Heart left ventricle (tissue), 16 donors: Measurements from ENCODE around the gene DAP. TPM values are rescaled to one million over a fixed set of nuclear protein-coding genes. Genes with fewer than 3 reads are reported as not detected.

Experiments
- ATAC-seq, 4 donors: fragments of 200-7000 bp; cut with Tn5 transposase; one replicate each; pipeline ENCODE4 v1.9.1; 2020 to 2022; ENCODE audit warnings: moderate library complexity in 4 of 4, mild to moderate bottlenecking in 3 of 4, moderate number of reproducible peaks in 1 of 4
- DNase-seq, 5 donors: peaks; one replicate each; pipeline ENCODE4 v3.0.0-alpha.2; 2020
- H3K27ac ChIP-seq, 12 donors: fragments of 200-600 bp; sonication (generic) in 4 of 12; one replicate each; pipeline versions ENCODE4 v1.5.0 to v1.8.0; 2016 to 2022; ENCODE audit warnings: mild to moderate bottlenecking in 2 of 12
- H3K27me3 ChIP-seq, 9 donors: fragments of 200-600 bp; sonication (generic) in 2 of 9; one replicate each; pipeline versions ENCODE4 v1.5.1 to v1.8.0; 2016 to 2022; ENCODE audit warnings: mild to moderate bottlenecking in 3 of 9
- H3K36me3 ChIP-seq, 9 donors: fragments of 200-600 bp; sonication (generic) in 2 of 9; one replicate each; pipeline versions ENCODE4 v1.5.0 to v1.8.0; 2018 to 2022; ENCODE audit warnings: mild to moderate bottlenecking in 2 of 9
- H3K4me1 ChIP-seq, 12 donors: fragments of 200-600 bp; sonication (generic) in 4 of 12; one replicate each; pipeline versions ENCODE4 v1.5.0 to v1.8.0; 2016 to 2022; ENCODE audit warnings: mild to moderate bottlenecking in 3 of 12
- H3K4me3 ChIP-seq, 12 donors: fragments of 200-600 bp; sonication (generic) in 4 of 12; one replicate each; pipeline versions ENCODE4 v1.5.0 to v1.8.0; 2017 to 2022; ENCODE audit warnings: mild to moderate bottlenecking in 9 of 12, moderate library complexity in 4 of 12
- H3K9me3 ChIP-seq, 12 donors: fragments of 200-600 bp; sonication (generic) in 4 of 12; one replicate each; pipeline versions ENCODE4 v1.5.0 to v1.8.0; 2016 to 2022; ENCODE audit warnings: mild to moderate bottlenecking in 1 of 12
- POLR2A ChIP-seq, 2 donors: fragments of 450-650 bp; IDR thresholded peaks; one replicate each; pipeline ENCODE4 v1.6.1; 2017; ENCODE audit warnings: antibody characterized with exemption in 2 of 2, mild to moderate bottlenecking in 2 of 2, moderate library complexity in 2 of 2
- WGBS, 4 donors: extraction: QIAGEN DNeasy Blood & Tissue Kit in 2 of 4; methylation state at CpG; one replicate each; pipeline versions ENCODE4 v1.1.5 to v1.1.7; 2013 to 2018; 5-methylcytosine and 5-hydroxymethylcytosine counted together
- intact Hi-C, 10 donors: fragments of 100-400 bp; cut with DNase I; formaldehyde crosslinking; loops; one replicate each; pipeline versions ENCODE4 v1.11.1 to v1.14.2; 2022
- polyA plus RNA-seq, 2 donors: library from polyadenylated mRNA; stranded (reverse); fragments of 200-250 nt; gene quantifications; one replicate each; pipeline ENCODE4 v1.2.3, GENCODE V29; 2013
- total RNA-seq, 9 donors: library from RNA; depleted of rRNA in 2 of 9; stranded (reverse); fragments of >200 nt in 2 of 9; fragmentation: NEBNext Ultra II Directional in 3 of 9; extraction: Animal tissue kit (Norgen Biotek cat#: 25700) in 3 of 9; gene quantifications; one replicate each; pipeline versions ENCODE4 v1.1.0 to v1.2.4, GENCODE V29; 2016 to 2023
- TF ChIP-seq, protein P1 (sequence below), 12 donors: fragments of 200-600 bp; sonication (generic) in 4 of 12; IDR thresholded peaks; one replicate each; pipeline versions ENCODE4 v1.5.0 to v1.8.0; 2018 to 2022; ENCODE audit warnings: antibody characterized with exemption in 12 of 12, mild to moderate bottlenecking in 5 of 12
- donor health status: ischemic (EF 13 %, LVEDD 7.1; RV severe dilation, severe dysfunction).
- donor health status: healthy with polysubstance abuse.
- donor health status: DM: no; HTN: yes; CAD: no.
- donor health status: DM: no; HTN: no; CAD: no.
- donor health status: ischemic (EF 25% LVEDD 6.9; RV normal size, moderate dysfunction).
- donor health status: ischemic (EF 25% LVEDD 5.7; RV mildly dilated, moderate dysfunction).
- donor health status: healthy.
- donor health status: DM: yes; HTN: yes; CAD: no.
- donor health status: ischemic (EF 35%, LVEDD 5.7; RV mildly dilated, moderate dysfunction).
- donor health status: nonischemic (EF 11% LVEDD 7.7; RV severe dilation, severe dysfunction).
- donor health status: DM: yes; HTN: yes; CAD: no.
- donor health status: PGD.
- donor health status: ischemic (EF 29% LVEDD 5.4; RV normal size, mild dysfunction).
- donor health status: nonischemic (EF 23%, LVEDD 6.1; RV moderate dilation, normal function).

The DAP gene
- total and polyA plus RNA-seq, 11 donors, result 13.8 to 61.6 (median 28.5) TPM

DNA sequence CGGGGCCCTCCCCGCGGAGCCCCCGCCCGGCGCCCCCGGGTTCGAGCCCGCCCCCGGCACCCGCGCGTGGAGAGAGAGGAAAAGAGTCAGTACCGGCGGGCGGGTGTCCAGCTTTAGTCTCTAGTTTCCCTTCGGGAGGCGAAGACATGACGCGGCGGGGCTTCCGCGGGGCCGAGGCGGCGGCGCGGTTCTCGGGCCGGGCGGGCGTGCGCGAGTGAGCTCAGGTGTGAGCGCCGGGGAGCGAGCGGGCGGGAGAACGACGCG is 181 bp downstream of the DAP start:
- ATAC-seq (no peak), DNase-seq (no peak)
- WGBS, 4 donors, result 0 to 1% (median 0%) methylated on average over 12 to 42 of the region's 42 CpGs
- Histone ChIP-seq H3K4me3 (peak overlapping the region; percentile 55 to 95 (median 75)), H3K36me3 (peaks cover 0 to 6% (median 0%) of the 10 kb centered on the region in 9 donors), H3K27ac (peak overlapping the region; percentile 80 to 98 (median 94)), H3K4me1 (peaks cover 0 to 51% (median 29%) of the 10 kb centered on the region in 12 donors), H3K27me3 (no peaks in the 10 kb centered on the region), H3K9me3 (no peaks in the 10 kb centered on the region)
- no peak for TF ChIP-seq POLR2A (IDR thresholded peaks at IDR 0.05)
- TF ChIP-seq, protein P1, sequence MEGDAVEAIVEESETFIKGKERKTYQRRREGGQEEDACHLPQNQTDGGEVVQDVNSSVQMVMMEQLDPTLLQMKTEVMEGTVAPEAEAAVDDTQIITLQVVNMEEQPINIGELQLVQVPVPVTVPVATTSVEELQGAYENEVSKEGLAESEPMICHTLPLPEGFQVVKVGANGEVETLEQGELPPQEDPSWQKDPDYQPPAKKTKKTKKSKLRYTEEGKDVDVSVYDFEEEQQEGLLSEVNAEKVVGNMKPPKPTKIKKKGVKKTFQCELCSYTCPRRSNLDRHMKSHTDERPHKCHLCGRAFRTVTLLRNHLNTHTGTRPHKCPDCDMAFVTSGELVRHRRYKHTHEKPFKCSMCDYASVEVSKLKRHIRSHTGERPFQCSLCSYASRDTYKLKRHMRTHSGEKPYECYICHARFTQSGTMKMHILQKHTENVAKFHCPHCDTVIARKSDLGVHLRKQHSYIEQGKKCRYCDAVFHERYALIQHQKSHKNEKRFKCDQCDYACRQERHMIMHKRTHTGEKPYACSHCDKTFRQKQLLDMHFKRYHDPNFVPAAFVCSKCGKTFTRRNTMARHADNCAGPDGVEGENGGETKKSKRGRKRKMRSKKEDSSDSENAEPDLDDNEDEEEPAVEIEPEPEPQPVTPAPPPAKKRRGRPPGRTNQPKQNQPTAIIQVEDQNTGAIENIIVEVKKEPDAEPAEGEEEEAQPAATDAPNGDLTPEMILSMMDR (IDR thresholded peaks at IDR 0.05), result no peak
- intact Hi-C loops, result loop anchor here in 5 of 10 donors (1.0 to 10.0 kb wide), 7 partner anchors 36 to 406 kb away; partner anchors contain the start of gene MARCHF6 (in 1 of the 5)

DNA sequence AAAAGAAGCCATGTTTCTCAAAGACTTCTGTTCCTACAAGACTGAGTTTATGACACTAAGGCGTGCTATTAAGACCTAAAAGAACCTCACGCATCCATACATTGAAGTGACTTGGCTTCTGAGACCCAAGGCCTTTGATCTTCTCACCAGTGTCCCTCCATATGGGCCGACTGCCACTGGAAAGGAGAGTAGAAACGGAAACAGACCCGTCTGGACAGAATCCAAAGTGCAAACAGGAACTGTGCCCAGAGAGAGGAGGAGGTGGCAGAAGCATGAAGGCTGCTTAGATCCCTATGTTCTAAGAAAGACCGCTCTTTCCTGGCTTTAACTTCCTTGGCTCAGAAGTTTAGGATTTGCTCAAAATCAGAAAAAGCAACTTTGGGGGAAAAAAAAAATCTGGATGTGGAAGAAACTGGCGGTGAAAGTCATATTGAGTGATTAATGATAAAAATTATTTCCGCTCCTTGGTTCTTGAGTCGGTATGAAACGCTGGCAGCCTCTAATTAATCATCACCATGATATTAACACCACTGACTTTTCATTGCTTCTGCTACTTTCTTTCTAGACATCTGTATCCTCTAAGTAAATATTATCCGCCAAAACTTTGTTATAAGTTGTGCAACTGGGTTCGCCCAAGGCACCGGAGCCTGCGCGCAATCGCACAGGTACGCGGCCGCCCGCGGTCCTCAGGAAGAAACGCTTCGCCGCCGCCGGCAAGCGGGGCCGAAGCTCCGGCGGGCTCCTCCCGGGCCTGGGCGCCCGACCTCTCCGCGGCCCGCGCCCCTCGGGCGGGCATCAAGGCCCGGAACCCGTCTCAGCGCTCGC is 726 bp downstream of the DAP start:
- no peak for TF ChIP-seq POLR2A (IDR thresholded peaks at IDR 0.05)
- TF ChIP-seq, protein P1 (IDR thresholded peaks at IDR 0.05), result no peak
- intact Hi-C loops, result loop anchor here in 5 of 10 donors (2.0 to 10.0 kb wide), 6 partner anchors 36 to 406 kb away; partner anchors contain the start of gene MARCHF6 (in 1 of the 5)
- Histone ChIP-seq H3K36me3 (peaks cover 0 to 7% (median 0%) of the 10 kb centered on the region in 9 donors), H3K4me1 (peaks cover 0 to 51% (median 29%) of the 10 kb centered on the region in 12 donors), H3K27me3 (no peaks in the 10 kb centered on the region), H3K4me3 (peak overlapping the region; percentile 55 to 95 (median 75)), H3K9me3 (no peaks in the 10 kb centered on the region), H3K27ac (peak overlapping the region; percentile 80 to 98 (median 94))
- ATAC-seq (peak in 3 of 4 donors; percentile 21 to 44 (median 24)), DNase-seq (peak; percentile 54 to 67 (median 58))
- WGBS, 4 donors, result 4 to 9% (median 6%) methylated on average over 26 to 43 of the region's 43 CpGs

DNA sequence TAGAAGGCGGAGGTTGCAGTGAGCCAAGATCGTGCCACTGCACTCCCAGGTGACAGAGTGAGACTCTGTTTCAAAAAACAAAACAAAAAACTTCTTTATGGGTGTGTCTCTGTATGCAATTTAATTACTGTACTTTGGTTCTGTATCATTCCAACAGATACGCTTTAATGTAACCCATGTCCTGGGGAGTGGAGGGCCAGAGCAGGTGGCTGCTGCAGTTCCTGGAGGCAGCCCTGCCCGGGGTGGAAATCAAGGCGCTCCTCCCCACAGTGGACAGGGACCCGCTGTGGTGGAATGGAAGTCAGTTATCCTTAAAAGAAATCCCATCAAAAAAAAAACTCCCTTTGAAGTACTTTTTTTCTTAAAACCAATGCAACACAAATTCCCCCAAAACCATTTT is 1.9 kb downstream of the DAP start:
- no peak for TF ChIP-seq POLR2A (IDR thresholded peaks at IDR 0.05)
- 97 to 99% (median 98%) methylated on average over 6 of the region's 6 CpGs for WGBS, 4 donors
- intact Hi-C loops, result loop anchor here in 1 of 10 donors (5.0 kb wide), 1 partner anchor 52 kb away; no protein-coding TSS in a partner anchor
- no peaks in the 10 kb centered on the region for H3K9me3 ChIP-seq
- no peaks in the 10 kb centered on the region for H3K27me3 ChIP-seq
- H3K4me3 ChIP-seq, result peak overlapping the region in 1 of 12 donors; percentile 2
- ATAC-seq, result no peak
- H3K4me1 ChIP-seq, result peaks cover 0 to 51% (median 29%) of the 10 kb centered on the region in 12 donors
- no peak overlapping the region for H3K27ac ChIP-seq
- peaks cover 0 to 19% (median 0%) of the 10 kb centered on the region in 9 donors for H3K36me3 ChIP-seq
- no peak for DNase-seq

DNA sequence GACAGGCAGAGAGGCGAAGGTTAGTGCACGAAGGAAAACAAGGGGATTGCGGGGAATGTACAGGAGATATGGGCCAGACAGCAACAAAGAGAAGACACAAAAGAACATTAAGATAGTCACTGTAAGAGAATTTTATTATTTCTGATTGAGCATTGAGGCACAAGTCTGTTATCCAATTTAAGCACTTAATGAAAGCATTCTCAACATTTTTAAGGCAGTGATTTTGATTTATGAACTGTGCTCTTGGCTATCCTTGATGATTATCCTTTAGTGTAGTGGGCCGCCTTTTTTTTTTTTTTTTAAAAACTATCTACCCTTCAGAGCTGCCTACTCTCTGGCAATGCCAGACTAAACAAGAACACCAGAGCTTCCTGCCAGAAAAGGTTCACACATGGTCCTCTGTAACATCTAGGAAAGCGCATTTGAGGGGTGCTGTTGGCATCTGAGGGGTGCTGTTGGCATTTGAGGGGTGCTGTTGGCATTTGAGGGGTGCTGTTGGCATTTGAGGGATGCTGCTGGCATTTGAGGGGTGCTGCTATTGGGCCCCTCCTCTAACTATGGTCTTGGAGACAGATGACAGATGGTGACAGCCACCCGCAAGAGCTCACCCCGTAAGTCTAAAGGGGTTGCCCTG is 3.0 kb downstream of the DAP start:
- WGBS, 4 donors, result 89 to 94% (median 92%) methylated on average over 7 of the region's 7 CpGs
- intact Hi-C loops, result loop anchor here in 1 of 10 donors (5.0 kb wide), 1 partner anchor 51 kb away; no protein-coding TSS in a partner anchor
- Histone ChIP-seq H3K36me3 (peaks cover 0 to 30% (median 1%) of the 10 kb centered on the region in 9 donors), H3K4me1 (peaks cover 0 to 47% (median 29%) of the 10 kb centered on the region in 12 donors), H3K27me3 (no peaks in the 10 kb centered on the region), H3K27ac (peak overlapping the region in 1 of 12 donors; percentile 31), H3K9me3 (no peaks in the 10 kb centered on the region), H3K4me3 (no peak overlapping the region)
- TF ChIP-seq, protein P1 (IDR thresholded peaks at IDR 0.05), result no peak
- TF ChIP-seq POLR2A (IDR thresholded peaks at IDR 0.05), result no peak
- no peak for ATAC-seq
- DNase-seq, result no peak
